Right atrium auricular region (tissue), 2 donors: ENCODE measurements around the gene GTF2IRD1. TPM values are rescaled to one million over a fixed set of nuclear protein-coding genes. Genes with fewer than 3 reads are reported as not detected.

Experiments used
- DNase-seq: peaks from one replicate; pipeline ENCODE4 v3.0.0-alpha.2; 2019; ENCODE audit warnings: low spot score
- H3K27ac ChIP-seq, 2 donors: fragments of 200-600 bp; sonication (generic); 1 replicate in 1 of 2; 2 replicates in 1 of 2; pipeline ENCODE4 v1.5.1; 2016 to 2019
- H3K27me3 ChIP-seq, 2 donors: fragments of 200-600 bp; sonication (generic); one replicate each; pipeline versions ENCODE4 v1.5.1 to v1.6.0; 2017 to 2019
- H3K36me3 ChIP-seq: fragments of 200-600 bp; sonication (generic); one replicate; pipeline ENCODE4 v1.5.1; 2016
- H3K4me1 ChIP-seq, 2 donors: fragments of 200-600 bp; sonication (generic); one replicate each; pipeline versions ENCODE4 v1.5.1 to v1.6.0; 2017 to 2019
- H3K4me3 ChIP-seq, 2 donors: fragments of 200-600 bp; sonication (generic); 1 replicate in 1 of 2; 2 replicates in 1 of 2; pipeline ENCODE4 v1.5.1; 2017 to 2019; ENCODE audit warnings: mild to moderate bottlenecking in 1 of 2, moderate library complexity in 1 of 2
- H3K9me3 ChIP-seq, 2 donors: fragments of 200-600 bp; sonication (generic); one replicate each; pipeline ENCODE4 v1.5.1; 2019
- total RNA-seq, 2 donors: library from RNA; depleted of rRNA; stranded (reverse); fragments of >200 nt; gene quantifications; one replicate each; pipeline ENCODE4 v1.1.0, GENCODE V29; 2016
- TF ChIP-seq, protein P1 (sequence below), 2 donors: fragments of 200-600 bp; sonication (generic); IDR thresholded peaks; one replicate each; pipeline ENCODE4 v1.5.1; 2019; ENCODE audit warnings: antibody characterized with exemption in 2 of 2

Gene GTF2IRD1
- total RNA-seq, 2 donors from 2014 or later, result 15.6 to 16.5 TPM

DNA sequence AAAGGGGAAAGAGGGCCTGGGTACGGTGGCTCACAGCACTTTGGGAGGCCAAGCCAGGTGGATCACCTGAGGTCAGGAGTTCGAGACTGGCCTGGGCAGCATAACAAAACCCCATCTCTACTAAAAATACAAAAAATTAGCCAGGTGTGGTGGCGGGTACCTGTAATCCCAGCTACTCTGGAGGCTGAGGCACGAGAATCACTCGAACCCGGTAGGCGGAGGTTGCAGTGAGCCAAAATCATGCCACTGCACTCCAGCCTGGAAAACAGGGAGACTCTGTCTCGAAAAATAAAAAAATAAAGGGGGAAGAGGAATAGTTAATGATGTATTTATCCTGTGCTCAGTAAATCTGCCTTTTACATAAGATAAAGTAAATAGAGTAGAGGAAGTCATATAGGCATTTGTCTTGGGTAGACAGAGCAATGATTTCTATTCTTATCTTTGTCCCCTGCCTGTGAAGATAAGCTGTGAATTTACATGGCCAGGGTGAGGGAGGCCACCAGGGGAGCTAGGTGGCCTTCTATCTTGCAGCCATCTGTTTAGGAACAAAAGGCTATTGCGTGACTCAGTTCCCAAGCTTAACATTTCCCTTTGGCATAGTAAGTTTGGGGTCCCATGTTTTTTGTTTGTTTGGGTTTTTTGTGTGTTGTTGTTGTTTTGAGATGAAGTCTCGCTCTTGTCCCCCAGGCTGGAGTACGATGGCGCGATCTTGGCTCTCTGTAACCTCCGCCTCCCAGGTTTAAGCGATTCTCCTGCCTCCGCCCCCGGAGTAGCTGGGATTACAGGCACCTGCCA, 130.7 kb downstream of the GTF2IRD1 start:
- no peak overlapping the region for H3K27ac ChIP-seq
- peaks cover 5 to 40% of the 10 kb centered on the region in 2 donors for H3K4me1 ChIP-seq
- TF ChIP-seq, protein P1, sequence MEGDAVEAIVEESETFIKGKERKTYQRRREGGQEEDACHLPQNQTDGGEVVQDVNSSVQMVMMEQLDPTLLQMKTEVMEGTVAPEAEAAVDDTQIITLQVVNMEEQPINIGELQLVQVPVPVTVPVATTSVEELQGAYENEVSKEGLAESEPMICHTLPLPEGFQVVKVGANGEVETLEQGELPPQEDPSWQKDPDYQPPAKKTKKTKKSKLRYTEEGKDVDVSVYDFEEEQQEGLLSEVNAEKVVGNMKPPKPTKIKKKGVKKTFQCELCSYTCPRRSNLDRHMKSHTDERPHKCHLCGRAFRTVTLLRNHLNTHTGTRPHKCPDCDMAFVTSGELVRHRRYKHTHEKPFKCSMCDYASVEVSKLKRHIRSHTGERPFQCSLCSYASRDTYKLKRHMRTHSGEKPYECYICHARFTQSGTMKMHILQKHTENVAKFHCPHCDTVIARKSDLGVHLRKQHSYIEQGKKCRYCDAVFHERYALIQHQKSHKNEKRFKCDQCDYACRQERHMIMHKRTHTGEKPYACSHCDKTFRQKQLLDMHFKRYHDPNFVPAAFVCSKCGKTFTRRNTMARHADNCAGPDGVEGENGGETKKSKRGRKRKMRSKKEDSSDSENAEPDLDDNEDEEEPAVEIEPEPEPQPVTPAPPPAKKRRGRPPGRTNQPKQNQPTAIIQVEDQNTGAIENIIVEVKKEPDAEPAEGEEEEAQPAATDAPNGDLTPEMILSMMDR (IDR thresholded peaks at IDR 0.05), result no peak
- H3K36me3 ChIP-seq, result no peaks in the 10 kb centered on the region
- no peaks in the 10 kb centered on the region for H3K9me3 ChIP-seq
- no peaks in the 10 kb centered on the region for H3K27me3 ChIP-seq
- no peak for DNase-seq
- H3K4me3 ChIP-seq, result no peak overlapping the region

- H3K9me3 ChIP-seq, result no peaks in the 10 kb centered on the region
- H3K27ac ChIP-seq, result peak overlapping the region in 1 of 2 donors; percentile 71
- TF ChIP-seq, protein P1 (IDR thresholded peaks at IDR 0.05), result no peak
- H3K36me3 ChIP-seq, result peaks cover 13% of the 10 kb centered on the region
- no peak for DNase-seq
- H3K27me3 ChIP-seq, result no peaks in the 10 kb centered on the region
- H3K4me3 ChIP-seq, result no peak overlapping the region
- peaks cover 5 to 27% of the 10 kb centered on the region in 2 donors for H3K4me1 ChIP-seq
Observed at GRCh38 chr7:74585844-74586243, 132.1 kb downstream of the GTF2IRD1 start.

- H3K27me3 ChIP-seq, result no peaks in the 10 kb centered on the region
- peaks cover 17% of the 10 kb centered on the region for H3K36me3 ChIP-seq
- no peak overlapping the region for H3K4me3 ChIP-seq
- peak overlapping the region; percentile 63 to 71 for H3K27ac ChIP-seq
- DNase-seq, result no peak
- no peaks in the 10 kb centered on the region for H3K9me3 ChIP-seq
- H3K4me1 ChIP-seq, result peaks cover 5 to 27% of the 10 kb centered on the region in 2 donors
- TF ChIP-seq, protein P1 (IDR thresholded peaks at IDR 0.05), result no peak
Observed at GRCh38 chr7:74586258-74587175, 132.8 kb downstream of the GTF2IRD1 start.

- Histone ChIP-seq H3K27me3 (no peaks in the 10 kb centered on the region), H3K9me3 (no peaks in the 10 kb centered on the region), H3K36me3 (peaks cover 26% of the 10 kb centered on the region), H3K27ac (peak overlapping the region; percentile 63 to 71), H3K4me1 (peaks cover 5 to 27% of the 10 kb centered on the region in 2 donors), H3K4me3 (no peak overlapping the region)
- TF ChIP-seq, protein P1 (IDR thresholded peaks at IDR 0.05), result no peak
- peak; percentile 93 for DNase-seq
Observed at GRCh38 chr7:74587435-74588126, 133.9 kb downstream of the GTF2IRD1 start.

- Histone ChIP-seq H3K27me3 (no peaks in the 10 kb centered on the region), H3K9me3 (no peaks in the 10 kb centered on the region), H3K36me3 (peaks cover 52% of the 10 kb centered on the region), H3K27ac (no peak overlapping the region), H3K4me3 (no peak overlapping the region), H3K4me1 (peaks cover 5 to 19% of the 10 kb centered on the region in 2 donors)
- DNase-seq, result no peak
- TF ChIP-seq, protein P1 (IDR thresholded peaks at IDR 0.05), result no peak
Observed at GRCh38 chr7:74590813-74591212, 137.1 kb downstream of the GTF2IRD1 start.
